Measurements from ENCODE around the gene URB2. TPM values are rescaled to one million over a fixed set of nuclear protein-coding genes. Genes with fewer than 3 reads are reported as not detected.

The URB2 gene
- total RNA-seq, 4 donors from 2014 or later, result 5.0 to 14.6 (median 8.3) TPM

DNA sequence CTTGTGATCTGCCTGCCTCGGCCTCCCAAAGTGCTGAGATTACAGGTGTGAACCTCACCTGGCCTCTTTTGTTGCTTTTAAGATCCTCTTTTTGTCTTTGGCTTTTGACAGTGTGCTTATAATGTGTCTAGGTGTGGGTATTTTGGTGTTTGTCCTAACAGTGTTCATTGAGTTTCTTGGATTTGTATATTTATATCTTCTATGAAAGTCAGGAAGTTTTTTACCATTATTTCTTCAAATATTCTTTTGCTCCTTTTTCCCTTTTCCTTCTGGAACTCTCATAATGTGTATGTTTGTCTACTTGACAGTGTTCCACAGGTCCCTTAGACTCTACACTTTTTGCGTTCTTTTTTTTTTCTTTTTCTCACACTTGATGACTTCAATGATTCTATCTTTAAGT is 59.1 kb downstream of the URB2 start:
- Histone ChIP-seq H3K36me3 (no peaks in the 10 kb centered on the region), H3K27ac (replicated peaks in 1 of 4) (no peak overlapping the region), H3K9me3 (peaks cover 0 to 11% (median 2%) of the 10 kb centered on the region in 4 donors), H3K27me3 (no peaks in the 10 kb centered on the region), H3K4me1 (no peaks in the 10 kb centered on the region), H3K4me3 (no peak overlapping the region)
- intact Hi-C loops (cut with DNase I), result no loop called here
- TF ChIP-seq POLR2AphosphoS5 (IDR thresholded peaks at IDR 0.05) (no peak), POLR2A (IDR thresholded peaks at IDR 0.05; ENCODE audit: low read depth) (no peak), EP300 (IDR thresholded peaks at IDR 0.05) (no peak)
- TF ChIP-seq, protein P1, sequence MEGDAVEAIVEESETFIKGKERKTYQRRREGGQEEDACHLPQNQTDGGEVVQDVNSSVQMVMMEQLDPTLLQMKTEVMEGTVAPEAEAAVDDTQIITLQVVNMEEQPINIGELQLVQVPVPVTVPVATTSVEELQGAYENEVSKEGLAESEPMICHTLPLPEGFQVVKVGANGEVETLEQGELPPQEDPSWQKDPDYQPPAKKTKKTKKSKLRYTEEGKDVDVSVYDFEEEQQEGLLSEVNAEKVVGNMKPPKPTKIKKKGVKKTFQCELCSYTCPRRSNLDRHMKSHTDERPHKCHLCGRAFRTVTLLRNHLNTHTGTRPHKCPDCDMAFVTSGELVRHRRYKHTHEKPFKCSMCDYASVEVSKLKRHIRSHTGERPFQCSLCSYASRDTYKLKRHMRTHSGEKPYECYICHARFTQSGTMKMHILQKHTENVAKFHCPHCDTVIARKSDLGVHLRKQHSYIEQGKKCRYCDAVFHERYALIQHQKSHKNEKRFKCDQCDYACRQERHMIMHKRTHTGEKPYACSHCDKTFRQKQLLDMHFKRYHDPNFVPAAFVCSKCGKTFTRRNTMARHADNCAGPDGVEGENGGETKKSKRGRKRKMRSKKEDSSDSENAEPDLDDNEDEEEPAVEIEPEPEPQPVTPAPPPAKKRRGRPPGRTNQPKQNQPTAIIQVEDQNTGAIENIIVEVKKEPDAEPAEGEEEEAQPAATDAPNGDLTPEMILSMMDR (IDR thresholded peaks at IDR 0.05), result no peak
- WGBS, result 93% methylated on average over 2 of the region's 2 CpGs
- no peak for DNase-seq (ENCODE audit: extremely low spot score)

DNA sequence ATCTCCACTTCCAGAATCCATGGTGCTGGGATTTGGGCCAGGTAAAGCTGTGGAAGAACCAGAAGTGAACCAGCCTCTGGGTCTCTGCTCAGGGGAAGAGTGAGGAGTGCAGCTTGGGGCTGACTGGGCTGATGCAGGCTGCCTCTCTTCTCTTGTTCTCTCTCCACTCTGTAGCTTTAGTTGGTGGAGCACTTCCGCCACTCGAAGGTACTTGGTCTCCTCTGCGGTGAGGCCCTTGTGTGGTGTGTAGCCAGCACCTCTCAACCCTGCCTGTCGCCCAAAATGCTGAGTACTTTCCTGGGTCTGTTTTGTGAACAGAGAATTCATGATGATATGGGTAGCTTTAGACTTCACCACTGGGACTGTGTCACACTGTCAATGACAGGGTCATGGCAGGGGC is 63.2 kb downstream of the URB2 start:
- Histone ChIP-seq H3K9me3 (peaks cover 0 to 9% (median 2%) of the 10 kb centered on the region in 4 donors), H3K27ac (replicated peaks in 1 of 4) (no peak overlapping the region), H3K27me3 (no peaks in the 10 kb centered on the region), H3K4me3 (no peak overlapping the region), H3K4me1 (peaks cover 6 to 17% (median 12%) of the 10 kb centered on the region in 4 donors), H3K36me3 (no peaks in the 10 kb centered on the region)
- no peak for DNase-seq (ENCODE audit: extremely low spot score)
- no CpG with 5 or more reads among the region's 4 CpGs for WGBS
- no peak for TF ChIP-seq EP300 (IDR thresholded peaks at IDR 0.05)
- no peak for TF ChIP-seq POLR2A (IDR thresholded peaks at IDR 0.05; ENCODE audit: low read depth)
- TF ChIP-seq, protein P1 (IDR thresholded peaks at IDR 0.05), result no peak
- TF ChIP-seq POLR2AphosphoS5 (IDR thresholded peaks at IDR 0.05), result no peak
- intact Hi-C loops (cut with DNase I), result no loop called here

DNA sequence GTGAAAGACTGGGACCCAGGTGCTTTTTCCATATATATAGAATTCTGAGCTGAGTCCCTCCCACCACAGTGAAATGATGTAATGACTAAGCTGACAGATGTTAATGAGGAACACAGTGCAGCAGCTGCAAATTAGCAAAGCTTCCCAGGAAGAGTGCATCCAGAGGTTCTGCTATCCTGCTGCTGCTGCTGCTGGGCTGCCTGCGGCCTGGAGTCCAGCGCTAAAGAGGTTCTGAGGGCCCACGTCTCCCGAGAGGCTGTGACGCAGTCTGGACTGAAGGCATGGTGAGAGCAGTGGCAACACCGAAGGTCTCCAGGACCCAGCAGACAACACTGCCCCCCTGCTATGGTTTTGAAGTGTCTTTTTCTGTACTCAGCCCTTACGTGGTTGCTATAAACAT is 63.9 kb downstream of the URB2 start:
- intact Hi-C loops (cut with DNase I), result no loop called here
- peaks cover 0 to 2% (median 1%) of the 10 kb centered on the region in 4 donors for H3K9me3 ChIP-seq
- no peaks in the 10 kb centered on the region for H3K27me3 ChIP-seq
- H3K4me1 ChIP-seq, result peaks cover 8 to 19% (median 18%) of the 10 kb centered on the region in 4 donors
- no peak overlapping the region for H3K27ac ChIP-seq (replicated peaks in 1 of 4)
- H3K36me3 ChIP-seq, result no peaks in the 10 kb centered on the region
- no peak overlapping the region for H3K4me3 ChIP-seq
- TF ChIP-seq POLR2AphosphoS5 (IDR thresholded peaks at IDR 0.05) (no peak), EP300 (IDR thresholded peaks at IDR 0.05) (no peak), POLR2A (IDR thresholded peaks at IDR 0.05; ENCODE audit: low read depth) (no peak)
- TF ChIP-seq, protein P1 (IDR thresholded peaks at IDR 0.05), result no peak
- DNase-seq (ENCODE audit: extremely low spot score), result no peak
- 78% methylated on average over 6 of the region's 7 CpGs for WGBS

DNA sequence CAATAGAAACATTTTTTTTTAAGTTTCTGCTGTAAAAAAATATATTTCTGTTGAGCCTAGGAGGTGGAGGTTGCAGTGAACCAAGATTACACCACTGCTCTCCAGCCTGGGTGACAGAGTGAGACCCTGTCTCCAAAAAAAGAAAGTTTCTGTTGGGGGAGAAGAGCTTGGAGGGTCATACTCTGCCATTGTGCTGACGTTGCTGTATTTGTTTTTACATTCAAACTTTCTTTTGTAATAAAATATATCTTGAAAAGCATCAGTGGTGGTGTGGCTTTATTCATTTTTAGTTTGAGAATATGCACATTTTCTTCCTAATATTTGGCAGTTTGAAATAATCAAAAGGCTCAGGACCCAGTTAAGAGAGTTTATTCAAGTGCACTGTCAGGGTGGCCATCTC is 64.6 kb downstream of the URB2 start:
- H3K4me1 ChIP-seq, result peaks cover 8 to 22% (median 20%) of the 10 kb centered on the region in 4 donors
- no peak overlapping the region for H3K27ac ChIP-seq (replicated peaks in 1 of 4)
- H3K36me3 ChIP-seq, result no peaks in the 10 kb centered on the region
- no peak for DNase-seq (ENCODE audit: extremely low spot score)
- TF ChIP-seq, protein P1 (IDR thresholded peaks at IDR 0.05), result no peak
- TF ChIP-seq EP300 (IDR thresholded peaks at IDR 0.05) (no peak), POLR2A (IDR thresholded peaks at IDR 0.05; ENCODE audit: low read depth) (no peak), POLR2AphosphoS5 (IDR thresholded peaks at IDR 0.05) (no peak)
- intact Hi-C loops (cut with DNase I), result no loop called here
- no peak overlapping the region for H3K4me3 ChIP-seq
- H3K27me3 ChIP-seq, result no peaks in the 10 kb centered on the region
- no peaks in the 10 kb centered on the region for H3K9me3 ChIP-seq
- 65% methylated on average over 1 of the region's 1 CpG for WGBS

DNA sequence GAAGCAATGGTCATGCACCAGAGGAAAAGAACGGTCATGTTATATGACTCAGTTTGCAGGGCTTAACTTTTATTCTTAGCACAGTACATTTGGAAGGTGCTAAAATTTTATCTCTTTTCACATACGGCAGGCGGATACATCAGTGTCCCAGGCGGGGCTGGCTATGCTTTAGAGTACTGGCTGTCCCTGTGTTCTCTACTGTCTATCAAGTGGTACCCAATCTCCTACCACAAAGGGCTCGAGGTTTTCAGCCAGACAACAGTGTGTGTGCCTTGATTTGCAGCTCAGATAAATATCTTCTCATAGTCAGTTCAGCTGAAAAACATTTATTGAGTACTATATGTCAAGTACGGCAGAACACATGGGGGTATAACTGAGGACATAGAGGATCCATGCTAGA is 65.3 kb downstream of the URB2 start:
- intact Hi-C loops (cut with DNase I), result no loop called here
- no peaks in the 10 kb centered on the region for H3K36me3 ChIP-seq
- H3K4me1 ChIP-seq, result peaks cover 8 to 22% (median 20%) of the 10 kb centered on the region in 4 donors
- H3K4me3 ChIP-seq, result no peak overlapping the region
- no peak for DNase-seq (ENCODE audit: extremely low spot score)
- H3K27ac ChIP-seq (replicated peaks in 1 of 4), result no peak overlapping the region
- H3K27me3 ChIP-seq, result no peaks in the 10 kb centered on the region
- no peak for TF ChIP-seq POLR2A (IDR thresholded peaks at IDR 0.05; ENCODE audit: low read depth)
- no peak for TF ChIP-seq EP300 (IDR thresholded peaks at IDR 0.05)
- WGBS, result 93% methylated on average over 6 of the region's 6 CpGs
- no peaks in the 10 kb centered on the region for H3K9me3 ChIP-seq

Measured in esophagus muscularis mucosa (tissue), 4 donors.